Femur (tissue), 1 donor: ENCODE results near the gene SNAP25.

Experiments
- DNase-seq: peaks from one replicate; pipeline ENCODE4 v3.0.0-alpha.2; 2017

Gene SNAP25

GRCh38 chr20:10218536-10219451 is at the start of gene SNAP25:
Gene SNAP25, plus strand, starts transcription at chr20:10218830. Its CDS starts 56,662 bp downstream, at chr20:10275492.
- DNase-seq = peak; percentile 88

GRCh38 chr20:10169752-10170151 is 48.9 kb upstream of the SNAP25 start:
- no peak for DNase-seq

GRCh38 chr20:10170261-10170660 is 48.4 kb upstream of the SNAP25 start:
- DNase-seq = no peak

GRCh38 chr20:10171864-10172751 is 46.5 kb upstream of the SNAP25 start:
- peak; percentile 35 for DNase-seq

GRCh38 chr20:10172998-10173655 is 45.5 kb upstream of the SNAP25 start:
- no peak for DNase-seq

- DNase-seq = no peak
Measured at GRCh38 chr20:10174400-10174799, 44.2 kb upstream of the SNAP25 start.

GRCh38 chr20:10177326-10177725 is 41.3 kb upstream of the SNAP25 start:
- DNase-seq = no peak

GRCh38 chr20:10178091-10178490 is 40.5 kb upstream of the SNAP25 start:
- no peak for DNase-seq

- no peak for DNase-seq
Measured at GRCh38 chr20:10178727-10179313, 39.8 kb upstream of the SNAP25 start.

- DNase-seq = no peak
Measured at GRCh38 chr20:10179574-10180298, 38.9 kb upstream of the SNAP25 start.

GRCh38 chr20:10180651-10181235 is 37.9 kb upstream of the SNAP25 start:
- DNase-seq = no peak

GRCh38 chr20:10185741-10186558 is 32.7 kb upstream of the SNAP25 start:
- no peak for DNase-seq

GRCh38 chr20:10190456-10190855 is 28.2 kb upstream of the SNAP25 start:
- no peak for DNase-seq

- no peak for DNase-seq
Measured at GRCh38 chr20:10192171-10192570, 26.5 kb upstream of the SNAP25 start.

GRCh38 chr20:10194166-10194565 is 24.5 kb upstream of the SNAP25 start:
- no peak for DNase-seq

GRCh38 chr20:10200330-10200729 is 18.3 kb upstream of the SNAP25 start:
- DNase-seq = no peak

GRCh38 chr20:10201321-10201870 is 17.2 kb upstream of the SNAP25 start:
- no peak for DNase-seq

GRCh38 chr20:10209091-10209490 is 9.5 kb upstream of the SNAP25 start:
- no peak for DNase-seq

GRCh38 chr20:10213526-10213925 is 5.1 kb upstream of the SNAP25 start:
- no peak for DNase-seq

- DNase-seq = no peak
Measured at GRCh38 chr20:10216146-10216791, 2.4 kb upstream of the SNAP25 start.
